HG03103 (cell line): Measurements from ENCODE around the gene OVOL2.

Source experiments
- ATAC-seq: cut with Tn5 transposase; IDR thresholded peaks from one replicate; pipeline ENCODE4 v1.9.1; 2021; ENCODE audit warnings: low read depth; ENCODE audit not compliant: unreplicated experiment

Gene OVOL2

GRCh38 chr20:18018100-18018499 lies 39.6 kb downstream of the OVOL2 start:
- no peak for ATAC-seq

- no peak for ATAC-seq
Observed at GRCh38 chr20:18016772-18017171, 40.9 kb downstream of the OVOL2 start.

- ATAC-seq = no peak
Observed at GRCh38 chr20:18014411-18014810, 43.3 kb downstream of the OVOL2 start.

- no peak for ATAC-seq
Observed at GRCh38 chr20:18012901-18013300, 44.8 kb downstream of the OVOL2 start.

- no peak for ATAC-seq
Observed at GRCh38 chr20:18011951-18012645, 45.6 kb downstream of the OVOL2 start.

- ATAC-seq = no peak
Observed at GRCh38 chr20:18011482-18011881, 46.2 kb downstream of the OVOL2 start.

GRCh38 chr20:18009116-18009515 lies 48.6 kb downstream of the OVOL2 start:
- no peak for ATAC-seq

GRCh38 chr20:18007534-18008292 lies 50.0 kb downstream of the OVOL2 start:
- no peak for ATAC-seq

- no peak for ATAC-seq
Observed at GRCh38 chr20:18006684-18007083, 51.0 kb downstream of the OVOL2 start.

GRCh38 chr20:18005990-18006364 lies 51.7 kb downstream of the OVOL2 start:
- no peak for ATAC-seq

GRCh38 chr20:18005170-18005989 lies 52.3 kb downstream of the OVOL2 start:
- peak; percentile 94 for ATAC-seq

- ATAC-seq = no peak
Observed at GRCh38 chr20:18004384-18005031, 53.2 kb downstream of the OVOL2 start.

- peak; percentile 26 for ATAC-seq
Observed at GRCh38 chr20:18003897-18004296, 53.8 kb downstream of the OVOL2 start.

- no peak for ATAC-seq
Observed at GRCh38 chr20:18001131-18001921, 56.4 kb downstream of the OVOL2 start.

GRCh38 chr20:17999566-17999965 lies 58.1 kb downstream of the OVOL2 start:
- no peak for ATAC-seq

- no peak for ATAC-seq
Observed at GRCh38 chr20:17998446-17998845, 59.3 kb downstream of the OVOL2 start.

GRCh38 chr20:17995967-17996819 lies 61.5 kb downstream of the OVOL2 start:
- ATAC-seq = no peak

GRCh38 chr20:17993546-17993945 lies 64.2 kb downstream of the OVOL2 start:
- ATAC-seq = no peak

- ATAC-seq = no peak
Observed at GRCh38 chr20:17992847-17993513, 64.7 kb downstream of the OVOL2 start.
